ENCODE measurements around the gene MAPK8IP2. TPM values are rescaled to one million over a fixed set of nuclear protein-coding genes. Genes with fewer than 3 reads are reported as not detected.

MAPK8IP2 gene
- total and polyA plus RNA-seq, 3 donors from 2014 or later, result 12.7 to 36.9 (median 34.9) TPM

DNA sequence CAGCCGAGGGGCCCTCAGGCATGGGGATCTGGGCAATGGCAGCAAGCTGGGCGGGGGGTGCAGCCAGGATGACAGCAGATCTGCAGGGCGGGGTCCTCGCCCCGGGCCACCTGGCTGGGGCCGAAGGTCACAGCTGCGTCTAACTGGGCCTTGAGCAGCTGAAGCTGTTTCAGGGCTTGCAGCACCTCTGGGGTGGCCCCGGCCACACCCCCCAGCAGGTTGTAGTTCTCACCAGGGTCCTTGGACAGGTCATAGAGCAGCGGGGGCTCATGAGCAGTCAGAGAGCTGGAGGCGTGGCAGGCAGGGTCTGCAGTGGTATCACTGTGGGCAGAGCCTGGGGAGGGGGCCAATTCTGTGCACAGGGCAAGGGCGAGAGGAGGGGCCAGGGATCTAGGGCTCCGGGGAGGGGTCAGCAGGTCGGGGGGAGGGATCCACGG is 24.6 kb downstream of the MAPK8IP2 start:
- H3K4me1 ChIP-seq, result peaks cover 7% of the 10 kb centered on the region
- H3K27me3 ChIP-seq, result no peaks in the 10 kb centered on the region
- H3K36me3 ChIP-seq (ENCODE audit: low read depth, missing control alignments), result no peaks in the 10 kb centered on the region
- no peak for DNase-seq
- no peaks in the 10 kb centered on the region for H3K9me3 ChIP-seq
- 72 to 91% methylated on average over 5 to 14 of the region's 14 CpGs for WGBS, 2 donors
- H3K4me3 ChIP-seq, result no peak overlapping the region
- intact Hi-C loops (cut with DNase I; ENCODE audit: low total_unique reads), result no loop called here
- no peak for TF ChIP-seq POLR2A (IDR thresholded peaks at IDR 0.05)
- TF ChIP-seq, protein P1, sequence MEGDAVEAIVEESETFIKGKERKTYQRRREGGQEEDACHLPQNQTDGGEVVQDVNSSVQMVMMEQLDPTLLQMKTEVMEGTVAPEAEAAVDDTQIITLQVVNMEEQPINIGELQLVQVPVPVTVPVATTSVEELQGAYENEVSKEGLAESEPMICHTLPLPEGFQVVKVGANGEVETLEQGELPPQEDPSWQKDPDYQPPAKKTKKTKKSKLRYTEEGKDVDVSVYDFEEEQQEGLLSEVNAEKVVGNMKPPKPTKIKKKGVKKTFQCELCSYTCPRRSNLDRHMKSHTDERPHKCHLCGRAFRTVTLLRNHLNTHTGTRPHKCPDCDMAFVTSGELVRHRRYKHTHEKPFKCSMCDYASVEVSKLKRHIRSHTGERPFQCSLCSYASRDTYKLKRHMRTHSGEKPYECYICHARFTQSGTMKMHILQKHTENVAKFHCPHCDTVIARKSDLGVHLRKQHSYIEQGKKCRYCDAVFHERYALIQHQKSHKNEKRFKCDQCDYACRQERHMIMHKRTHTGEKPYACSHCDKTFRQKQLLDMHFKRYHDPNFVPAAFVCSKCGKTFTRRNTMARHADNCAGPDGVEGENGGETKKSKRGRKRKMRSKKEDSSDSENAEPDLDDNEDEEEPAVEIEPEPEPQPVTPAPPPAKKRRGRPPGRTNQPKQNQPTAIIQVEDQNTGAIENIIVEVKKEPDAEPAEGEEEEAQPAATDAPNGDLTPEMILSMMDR (IDR thresholded peaks at IDR 0.05), result no peak
- H3K27ac ChIP-seq, result no peak overlapping the region

DNA sequence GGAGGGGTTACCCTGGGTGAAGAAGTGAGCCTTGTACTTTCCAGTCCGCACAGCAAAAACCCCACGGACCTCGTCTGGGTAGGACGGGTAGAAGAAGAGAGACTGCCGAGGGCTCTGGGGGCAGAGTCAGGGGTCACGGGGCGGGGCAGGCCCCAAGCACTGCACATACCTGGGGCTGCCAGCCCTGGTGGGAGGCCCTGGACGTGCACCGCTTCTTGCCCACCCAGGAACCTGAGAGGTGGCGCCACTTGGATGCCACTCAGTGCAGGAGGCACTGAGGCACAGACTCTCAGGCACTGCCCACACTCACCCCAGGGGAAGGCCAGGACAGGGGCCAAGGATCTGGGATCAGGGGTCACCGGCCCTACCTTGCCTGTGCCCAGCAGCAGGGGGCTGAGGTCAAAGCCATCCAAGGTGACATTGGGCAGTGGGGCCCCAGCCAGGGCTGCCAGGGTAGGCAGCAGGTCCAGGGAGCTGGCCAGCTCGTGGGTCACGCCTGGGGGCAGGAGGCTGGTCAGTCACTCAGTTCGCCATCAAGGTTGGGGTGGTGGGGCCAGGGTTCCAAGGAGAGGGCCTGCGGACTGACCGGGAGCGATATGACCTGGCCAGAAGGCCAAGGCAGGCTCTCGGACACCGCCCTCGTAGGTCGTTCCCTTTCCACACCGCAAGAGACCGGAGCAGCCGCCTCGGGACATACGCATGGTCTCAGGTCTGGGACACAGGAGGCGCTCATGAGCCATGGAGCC is 25.1 kb downstream of the MAPK8IP2 start:
- DNase-seq, result peak; percentile 10
- no peak for TF ChIP-seq POLR2A (IDR thresholded peaks at IDR 0.05)
- 94 to 96% methylated on average over 19 to 27 of the region's 27 CpGs for WGBS, 2 donors
- Histone ChIP-seq H3K36me3 (ENCODE audit: low read depth, missing control alignments) (no peaks in the 10 kb centered on the region), H3K27ac (no peak overlapping the region), H3K4me3 (no peak overlapping the region), H3K27me3 (no peaks in the 10 kb centered on the region), H3K9me3 (no peaks in the 10 kb centered on the region), H3K4me1 (peaks cover under 1% of the 10 kb centered on the region)
- intact Hi-C loops (cut with DNase I; ENCODE audit: low total_unique reads), result no loop called here

DNA sequence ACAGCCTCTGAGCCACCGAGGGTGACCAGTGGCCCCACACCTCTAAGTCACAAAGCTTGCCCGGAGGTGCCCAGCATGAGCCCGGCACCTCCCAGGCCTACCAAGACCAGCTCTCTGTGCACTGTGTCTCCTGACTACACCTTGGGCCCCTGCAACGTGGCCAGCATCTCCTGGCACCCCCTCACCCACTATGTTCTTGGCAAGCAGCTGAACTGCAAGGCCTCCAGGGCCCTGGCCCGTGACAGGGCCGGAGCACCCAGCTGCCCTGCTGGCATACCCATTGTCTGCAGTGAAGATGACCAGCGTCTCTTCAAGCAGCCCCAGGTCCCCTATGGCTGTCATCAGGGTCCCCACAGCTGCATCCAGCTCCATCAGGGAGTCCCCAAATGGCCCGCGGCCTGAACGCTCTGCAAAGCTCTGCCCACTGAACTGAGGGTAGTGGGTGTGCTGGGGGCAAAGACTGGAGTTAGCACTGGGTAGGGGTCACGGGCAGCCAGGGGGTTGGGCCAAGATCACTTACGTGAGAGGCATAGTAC is 25.8 kb downstream of the MAPK8IP2 start:
- no peak overlapping the region for H3K4me3 ChIP-seq
- DNase-seq, result no peak
- WGBS, 2 donors, result 88 to 90% methylated on average over 5 to 12 of the region's 12 CpGs
- intact Hi-C loops (cut with DNase I; ENCODE audit: low total_unique reads), result no loop called here
- no peaks in the 10 kb centered on the region for H3K27me3 ChIP-seq
- H3K9me3 ChIP-seq, result no peaks in the 10 kb centered on the region
- no peak overlapping the region for H3K27ac ChIP-seq
- H3K36me3 ChIP-seq (ENCODE audit: low read depth, missing control alignments), result no peaks in the 10 kb centered on the region
- TF ChIP-seq, protein P1 (IDR thresholded peaks at IDR 0.05), result no peak
- TF ChIP-seq POLR2A (IDR thresholded peaks at IDR 0.05), result no peak
- no peaks in the 10 kb centered on the region for H3K4me1 ChIP-seq

DNA sequence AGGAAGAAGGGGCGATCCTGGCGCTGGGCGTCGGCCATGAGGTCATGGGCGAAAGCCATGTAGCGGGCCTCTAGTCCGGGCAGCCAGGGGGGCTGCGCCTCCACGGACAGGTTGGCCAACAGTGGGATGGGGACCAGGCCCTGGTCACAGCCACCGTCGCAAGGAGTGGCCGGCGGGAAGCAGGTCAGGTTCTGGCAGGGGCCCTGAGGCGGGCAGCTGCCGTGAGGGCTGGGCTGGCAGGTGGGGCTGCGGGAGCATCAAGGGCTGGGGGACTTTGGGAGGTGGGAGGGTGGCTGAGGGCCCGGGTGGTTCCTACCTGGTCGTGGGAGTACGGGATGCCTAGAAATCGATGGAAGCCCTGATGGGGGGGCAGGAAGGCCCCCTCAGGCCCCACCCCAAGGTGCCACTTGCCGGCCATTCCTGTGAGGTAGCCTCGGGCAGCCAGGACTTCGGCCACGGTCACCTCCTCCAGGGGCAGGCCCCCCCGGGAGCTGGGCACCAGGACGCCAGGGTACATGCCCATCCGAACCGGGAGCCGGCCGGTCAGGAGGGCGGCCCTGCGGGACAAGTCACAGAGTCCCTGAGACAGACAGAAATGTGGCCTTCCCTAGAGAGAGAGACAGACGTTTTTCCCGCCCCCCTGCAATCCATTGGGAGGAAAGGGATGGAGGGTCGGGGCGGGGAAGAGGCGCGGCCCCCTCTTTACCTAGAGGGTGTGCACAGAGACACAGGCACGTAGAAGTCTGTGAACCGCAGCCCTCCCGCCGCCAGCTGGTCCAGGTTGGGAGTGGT is 26.5 kb downstream of the MAPK8IP2 start:
- WGBS, 2 donors, result 80 to 95% methylated on average over 9 to 42 of the region's 42 CpGs
- intact Hi-C loops (cut with DNase I; ENCODE audit: low total_unique reads), result no loop called here
- Histone ChIP-seq H3K4me3 (peak overlapping the region; percentile 65 to 75), H3K9me3 (no peaks in the 10 kb centered on the region), H3K27ac (peak overlapping the region; percentile 48 to 56), H3K27me3 (no peaks in the 10 kb centered on the region), H3K36me3 (ENCODE audit: low read depth, missing control alignments) (no peaks in the 10 kb centered on the region), H3K4me1 (no peaks in the 10 kb centered on the region)
- TF ChIP-seq, protein P1 (IDR thresholded peaks at IDR 0.05), result no peak
- TF ChIP-seq POLR2A (IDR thresholded peaks at IDR 0.05), result no peak
- no peak for DNase-seq
